ENCODE results near the gene ATP2B1.

The ATP2B1 gene

DNA sequence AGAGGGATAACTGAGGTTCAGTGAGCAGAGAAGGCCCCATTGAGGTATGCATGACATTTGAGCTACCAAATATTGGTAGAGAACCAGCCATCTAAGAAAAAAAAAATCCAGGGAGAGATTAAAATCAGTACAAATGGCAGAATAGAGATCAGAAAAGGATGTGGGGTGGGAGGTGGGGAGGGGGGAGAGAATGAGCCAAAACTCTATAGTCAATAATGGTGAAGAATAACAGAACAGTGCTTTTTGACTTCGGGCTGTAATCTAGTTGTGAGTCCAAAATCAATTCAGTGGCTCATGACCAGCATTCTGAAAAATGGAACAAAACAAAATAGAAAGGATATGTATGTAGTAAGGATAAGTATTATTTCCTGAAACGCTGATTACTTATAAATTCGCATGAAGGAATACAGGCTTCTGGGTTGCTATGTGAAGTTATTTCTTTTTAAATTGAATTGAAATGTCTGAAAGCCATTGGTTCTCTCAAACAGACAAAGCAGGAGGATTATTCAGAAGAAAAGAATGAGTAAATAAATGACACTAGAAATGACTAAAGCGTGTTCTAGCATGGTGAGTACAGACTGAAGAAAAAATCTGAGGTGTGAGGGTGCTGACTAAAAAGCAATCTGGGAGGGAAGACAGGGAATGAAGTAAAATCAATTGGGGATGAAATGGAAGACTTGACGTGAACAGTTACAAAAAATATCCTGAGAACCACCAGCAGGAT lies 72.4 kb downstream of the ATP2B1 start:
- Histone ChIP-seq H3K36me3 (ENCODE audit: control insufficient read depth, insufficient read depth, low read length) (no peaks in the 10 kb centered on the region; the same call in 1 of the 2 replicates), H3K4me3 (replicated peaks; ENCODE audit: low read depth, low read length) (no peak overlapping the region)
- no peak for DNase-seq (ENCODE audit: extremely low read depth, insufficient read length)

DNA sequence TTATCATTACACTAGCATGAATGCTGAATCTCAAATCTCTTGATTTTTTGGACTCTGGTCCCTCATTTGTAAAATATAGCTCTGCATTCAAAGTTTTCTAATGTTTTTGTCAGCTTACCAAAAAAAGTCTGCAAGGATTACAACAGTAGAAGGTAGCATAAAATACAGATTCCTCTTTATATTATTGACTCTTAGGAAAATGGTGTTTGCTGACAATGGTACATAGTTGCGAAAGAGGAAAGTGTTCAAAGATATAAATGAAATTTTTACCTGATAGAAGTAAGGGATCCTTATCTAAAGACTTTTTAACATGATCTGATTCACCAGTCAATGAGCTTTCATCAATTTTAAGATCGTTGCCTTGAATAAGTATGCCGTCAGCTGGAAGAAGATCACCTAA lies 74.1 kb downstream of the ATP2B1 start:
- TF ChIP-seq, protein P1, sequence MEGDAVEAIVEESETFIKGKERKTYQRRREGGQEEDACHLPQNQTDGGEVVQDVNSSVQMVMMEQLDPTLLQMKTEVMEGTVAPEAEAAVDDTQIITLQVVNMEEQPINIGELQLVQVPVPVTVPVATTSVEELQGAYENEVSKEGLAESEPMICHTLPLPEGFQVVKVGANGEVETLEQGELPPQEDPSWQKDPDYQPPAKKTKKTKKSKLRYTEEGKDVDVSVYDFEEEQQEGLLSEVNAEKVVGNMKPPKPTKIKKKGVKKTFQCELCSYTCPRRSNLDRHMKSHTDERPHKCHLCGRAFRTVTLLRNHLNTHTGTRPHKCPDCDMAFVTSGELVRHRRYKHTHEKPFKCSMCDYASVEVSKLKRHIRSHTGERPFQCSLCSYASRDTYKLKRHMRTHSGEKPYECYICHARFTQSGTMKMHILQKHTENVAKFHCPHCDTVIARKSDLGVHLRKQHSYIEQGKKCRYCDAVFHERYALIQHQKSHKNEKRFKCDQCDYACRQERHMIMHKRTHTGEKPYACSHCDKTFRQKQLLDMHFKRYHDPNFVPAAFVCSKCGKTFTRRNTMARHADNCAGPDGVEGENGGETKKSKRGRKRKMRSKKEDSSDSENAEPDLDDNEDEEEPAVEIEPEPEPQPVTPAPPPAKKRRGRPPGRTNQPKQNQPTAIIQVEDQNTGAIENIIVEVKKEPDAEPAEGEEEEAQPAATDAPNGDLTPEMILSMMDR (IDR thresholded peaks at IDR 0.05; ENCODE audit: insufficient read depth, low read length, poor library complexity, severe bottlenecking): no peak
- DNase-seq (ENCODE audit: extremely low read depth, insufficient read length): no peak
- no peaks in the 10 kb centered on the region for H3K27me3 ChIP-seq (replicated peaks; ENCODE audit: control insufficient read depth, insufficient read depth, low read length)
- no peak overlapping the region for H3K4me3 ChIP-seq (replicated peaks; ENCODE audit: low read depth, low read length)
- no peaks in the 10 kb centered on the region; the same call in 1 of the 2 replicates for H3K36me3 ChIP-seq (ENCODE audit: control insufficient read depth, insufficient read depth, low read length)

More for the DNA sequence above, 72.4 kb downstream of the ATP2B1 start:
- TF ChIP-seq, protein P1 (IDR thresholded peaks at IDR 0.05; ENCODE audit: insufficient read depth, low read length, poor library complexity, severe bottlenecking): no peak
- H3K27me3 ChIP-seq (replicated peaks; ENCODE audit: control insufficient read depth, insufficient read depth, low read length): no peaks in the 10 kb centered on the region

DNA sequence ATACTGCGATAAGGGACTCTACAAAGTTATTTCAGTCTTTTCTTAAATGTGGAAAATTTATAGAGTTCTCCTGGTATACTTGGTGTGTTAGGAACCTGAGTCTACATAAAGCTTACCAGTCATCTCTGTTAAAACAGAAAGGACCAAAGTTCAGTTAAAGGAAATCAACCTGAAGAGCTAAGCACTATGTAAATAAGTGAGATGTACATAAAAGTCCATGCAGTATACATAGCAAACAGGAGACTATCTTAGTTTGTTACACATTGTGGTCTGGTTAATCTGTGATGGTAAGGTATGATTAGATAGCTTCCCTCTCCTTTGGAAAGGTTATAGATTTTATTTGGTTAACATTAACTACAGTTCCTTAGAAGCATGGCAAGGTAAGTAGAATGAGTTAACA lies 75.9 kb downstream of the ATP2B1 start:
- H3K36me3 ChIP-seq (ENCODE audit: control insufficient read depth, insufficient read depth, low read length): peaks cover 2% of the 10 kb centered on the region
- TF ChIP-seq, protein P1 (IDR thresholded peaks at IDR 0.05; ENCODE audit: insufficient read depth, low read length, poor library complexity, severe bottlenecking): no peak

DNA sequence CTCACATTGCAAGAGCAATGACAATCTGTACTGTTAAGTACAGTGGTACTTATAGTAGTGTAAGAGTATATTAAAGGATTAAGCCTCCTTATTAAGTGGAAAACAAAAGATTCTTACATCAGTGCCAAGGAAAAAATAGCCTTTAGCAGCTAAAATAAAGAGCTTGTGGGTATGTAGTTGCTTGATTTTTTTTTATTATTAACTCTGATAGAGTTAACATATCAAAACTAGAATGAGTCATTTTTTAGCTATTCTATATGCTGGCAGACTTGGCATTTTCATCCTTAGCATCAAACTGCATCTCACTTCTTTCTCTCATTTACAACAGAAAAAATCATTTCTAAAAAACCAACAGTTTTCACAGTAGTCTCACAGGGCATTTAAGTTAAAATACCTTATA lies 86.5 kb downstream of the ATP2B1 start:
- no peaks in the 10 kb centered on the region for H3K27me3 ChIP-seq (replicated peaks; ENCODE audit: control insufficient read depth, insufficient read depth, low read length)
- no peak for DNase-seq (ENCODE audit: extremely low read depth, insufficient read length)
- TF ChIP-seq, protein P1 (IDR thresholded peaks at IDR 0.05; ENCODE audit: insufficient read depth, low read length, poor library complexity, severe bottlenecking): no peak
- no peaks in the 10 kb centered on the region; the same call in none of the 2 replicates for H3K36me3 ChIP-seq (ENCODE audit: control insufficient read depth, insufficient read depth, low read length)
- H3K4me3 ChIP-seq (replicated peaks; ENCODE audit: low read depth, low read length): no peak overlapping the region

More for the DNA sequence above, 75.9 kb downstream of the ATP2B1 start:
- Histone ChIP-seq H3K27me3 (replicated peaks; ENCODE audit: control insufficient read depth, insufficient read depth, low read length) (no peaks in the 10 kb centered on the region), H3K4me3 (replicated peaks; ENCODE audit: low read depth, low read length) (no peak overlapping the region)
- DNase-seq (ENCODE audit: extremely low read depth, insufficient read length): no peak

DNA sequence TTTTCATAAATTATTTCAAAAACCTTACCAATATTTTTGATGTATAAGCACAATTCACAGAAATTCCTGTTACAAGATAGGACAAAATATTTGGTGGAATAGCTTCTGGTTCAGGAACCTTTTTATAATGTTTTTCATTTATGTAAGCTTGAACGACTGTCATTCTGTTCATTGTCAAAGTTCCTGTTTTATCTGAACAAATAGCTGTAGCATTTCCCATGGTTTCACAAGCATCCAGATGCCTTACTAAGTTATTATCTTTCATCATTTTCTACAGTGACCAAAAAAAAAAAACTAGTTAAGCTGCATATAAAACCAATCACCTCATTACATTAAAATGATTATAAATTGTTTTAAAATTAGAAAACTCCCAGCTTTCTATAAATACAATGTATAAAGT lies 87.1 kb downstream of the ATP2B1 start:
- TF ChIP-seq, protein P1 (IDR thresholded peaks at IDR 0.05; ENCODE audit: insufficient read depth, low read length, poor library complexity, severe bottlenecking): no peak
- H3K36me3 ChIP-seq (ENCODE audit: control insufficient read depth, insufficient read depth, low read length): peaks cover 2% of the 10 kb centered on the region
- H3K4me3 ChIP-seq (replicated peaks; ENCODE audit: low read depth, low read length): no peak overlapping the region
- H3K27me3 ChIP-seq (replicated peaks; ENCODE audit: control insufficient read depth, insufficient read depth, low read length): no peaks in the 10 kb centered on the region
- DNase-seq (ENCODE audit: extremely low read depth, insufficient read length): no peak
